KMS-11 (cell line): ENCODE data around the gene CEMIP.

ENCODE experiments used
- H2AFZ ChIP-seq: fragments of 200-600 bp; sonication (generic); 2 replicates; pipeline ENCODE4 v1.6.1; 2016; ENCODE audit warnings: antibody characterized with exemption, mixed run types, low read depth
- H3K27ac ChIP-seq: fragments of 200-600 bp; sonication (generic); 2 replicates; pipeline ENCODE4 v1.6.1; 2016; ENCODE audit warnings: mild to moderate bottlenecking, mixed run types
- H3K27me3 ChIP-seq: fragments of 200-600 bp; sonication (generic); 2 replicates; pipeline ENCODE4 v1.6.1; 2017; ENCODE audit warnings: mild to moderate bottlenecking, low read depth, mixed run types, moderate library complexity; ENCODE audit not compliant: insufficient read depth
- H3K36me3 ChIP-seq: fragments of 200-600 bp; sonication (generic); 2 replicates; pipeline ENCODE4 v1.6.1; 2017; ENCODE audit warnings: mild to moderate bottlenecking, mixed run types; ENCODE audit not compliant: insufficient read depth
- H3K4me1 ChIP-seq: fragments of 200-600 bp; sonication (generic); 2 replicates; pipeline ENCODE4 v1.6.1; 2016; ENCODE audit warnings: mild to moderate bottlenecking, low read depth, mixed run types; ENCODE audit not compliant: poor library complexity, severe bottlenecking
- H3K4me2 ChIP-seq: fragments of 200-600 bp; sonication (generic); 2 replicates; pipeline ENCODE4 v1.7.0; 2016; ENCODE audit warnings: mild to moderate bottlenecking, mixed run types
- H3K4me3 ChIP-seq: fragments of 200-600 bp; sonication (generic); IDR thresholded peaks from 2 replicates; pipeline ENCODE4 v1.6.1; 2017; ENCODE audit warnings: low read depth, low read length, mixed read lengths; ENCODE audit not compliant: insufficient read depth
- H3K79me2 ChIP-seq: fragments of 200-600 bp; sonication (generic); 2 replicates; pipeline ENCODE4 v1.6.1; 2016; ENCODE audit warnings: low read depth, mixed run types; ENCODE audit not compliant: insufficient read depth
- H3K9ac ChIP-seq: fragments of 200-600 bp; sonication (generic); 2 replicates; pipeline ENCODE4 v1.6.1; 2016; ENCODE audit warnings: mild to moderate bottlenecking, mixed run types
- H4K20me1 ChIP-seq: fragments of 200-600 bp; sonication (generic); 2 replicates; pipeline ENCODE4 v1.6.1; 2016; ENCODE audit warnings: mild to moderate bottlenecking, mixed run types; ENCODE audit not compliant: insufficient read depth
- CTCF ChIP-seq: fragments of 200-600 bp; sonication (generic); conservative IDR thresholded peaks from 2 replicates; pipeline ENCODE4 v1.6.1; 2017; ENCODE audit warnings: low read depth, mild to moderate bottlenecking, antibody characterized with exemption, low read length, moderate library complexity, mixed read lengths

The CEMIP gene

GRCh38 chr15:80911821-80912220 lies 132.7 kb downstream of the CEMIP start:
- Histone ChIP-seq H3K79me2 (no peaks in the 10 kb centered on the region), H3K36me3 (no peaks in the 10 kb centered on the region), H3K4me2 (no peak overlapping the region), H3K27ac (no peak overlapping the region), H3K4me3 (no peak overlapping the region), H4K20me1 (no peaks in the 10 kb centered on the region), H3K9ac (no peak overlapping the region), H3K27me3 (no peaks in the 10 kb centered on the region), H2AFZ (no peak overlapping the region), H3K4me1 (no peaks in the 10 kb centered on the region)
- no peak for TF ChIP-seq CTCF

- H4K20me1 ChIP-seq: no peaks in the 10 kb centered on the region
- H3K79me2 ChIP-seq: no peaks in the 10 kb centered on the region
- no peak overlapping the region for H3K4me2 ChIP-seq
- no peak for TF ChIP-seq CTCF
- H3K27me3 ChIP-seq: no peaks in the 10 kb centered on the region
- H3K36me3 ChIP-seq: no peaks in the 10 kb centered on the region
- H3K4me3 ChIP-seq: no peak overlapping the region
- no peak overlapping the region for H3K9ac ChIP-seq
- H2AFZ ChIP-seq: no peak overlapping the region
- no peaks in the 10 kb centered on the region for H3K4me1 ChIP-seq
- no peak overlapping the region for H3K27ac ChIP-seq
Observed at GRCh38 chr15:80912673-80913072, 133.5 kb downstream of the CEMIP start.

- Histone ChIP-seq H3K4me1 (no peaks in the 10 kb centered on the region), H3K4me3 (no peak overlapping the region), H3K36me3 (no peaks in the 10 kb centered on the region), H3K9ac (no peak overlapping the region), H3K79me2 (no peaks in the 10 kb centered on the region), H2AFZ (no peak overlapping the region), H3K4me2 (no peak overlapping the region), H4K20me1 (no peaks in the 10 kb centered on the region), H3K27ac (no peak overlapping the region), H3K27me3 (no peaks in the 10 kb centered on the region)
- no peak for TF ChIP-seq CTCF
Observed at GRCh38 chr15:80913541-80913940, 134.4 kb downstream of the CEMIP start.

GRCh38 chr15:80915472-80915871 lies 136.3 kb downstream of the CEMIP start:
- TF ChIP-seq CTCF: no peak

More at GRCh38 chr15:80915472-80915871, 136.3 kb downstream of the CEMIP start:
- Histone ChIP-seq H3K4me3 (no peak overlapping the region), H3K27ac (no peak overlapping the region), H3K79me2 (no peaks in the 10 kb centered on the region), H3K4me1 (no peaks in the 10 kb centered on the region), H3K27me3 (no peaks in the 10 kb centered on the region), H3K9ac (no peak overlapping the region), H3K4me2 (no peak overlapping the region), H4K20me1 (no peaks in the 10 kb centered on the region), H2AFZ (no peak overlapping the region), H3K36me3 (no peaks in the 10 kb centered on the region)
